Mesenchymal stem cell (in vitro differentiated cells and primary cell): ENCODE results near the gene YIPF4.
"Not testable (repeated sequence)": the region's sequence is repeated elsewhere in the genome, so short reads cannot be mapped to it uniquely, and the experiment has no call there.

ENCODE experiments used
- DNase-seq: peaks from one replicate; pipeline ENCODE4 v3.0.0-alpha.2; 2013
- H2AFZ ChIP-seq: one replicate; pipeline ENCODE4 v1.6.1; 2013; ENCODE audit warnings: low read depth, mild to moderate bottlenecking, control low read depth, inconsistent platforms, low read length, moderate library complexity
- H2AK5ac ChIP-seq: 2 replicates; pipeline ENCODE4 v1.6.1; 2013; ENCODE audit warnings: low read length, moderate library complexity, mild to moderate bottlenecking, inconsistent platforms; ENCODE audit not compliant: severe bottlenecking
- H2BK120ac ChIP-seq: one replicate; pipeline ENCODE4 v1.6.1; 2013; ENCODE audit warnings: low read depth, mild to moderate bottlenecking, inconsistent platforms, low read length, moderate library complexity
- H2BK12ac ChIP-seq, 2 experiments: one replicate each; pipeline ENCODE4 v1.6.1; 2013; ENCODE audit warnings: inconsistent platforms in 2 of 2, low read length in 2 of 2, mild to moderate bottlenecking in 2 of 2, moderate library complexity in 2 of 2, control low read depth in 1 of 2
- H2BK15ac ChIP-seq: one replicate; pipeline ENCODE4 v1.6.1; 2013; ENCODE audit warnings: mild to moderate bottlenecking, low read depth, inconsistent platforms; ENCODE audit not compliant: poor library complexity, severe bottlenecking
- H2BK5ac ChIP-seq: 2 replicates; pipeline ENCODE4 v1.6.1; 2013; ENCODE audit warnings: low read depth, mild to moderate bottlenecking, low read length, control low read depth, inconsistent platforms; ENCODE audit not compliant: poor library complexity, severe bottlenecking
- H3K14ac ChIP-seq, 2 experiments: one replicate each; pipeline ENCODE4 v1.6.1; 2013; ENCODE audit warnings: inconsistent platforms in 2 of 2, low read length in 2 of 2, control low read depth in 1 of 2, mild to moderate bottlenecking in 1 of 2, moderate library complexity in 1 of 2
- H3K18ac ChIP-seq, 2 experiments: one replicate each; pipeline ENCODE4 v1.6.1; 2013; ENCODE audit warnings: inconsistent platforms in 2 of 2, low read length in 2 of 2, control low read depth in 1 of 2, low read depth in 1 of 2, mild to moderate bottlenecking in 1 of 2
- H3K23ac ChIP-seq, 2 experiments: one replicate each; pipeline ENCODE4 v1.6.1; 2013; ENCODE audit warnings: inconsistent platforms in 2 of 2, low read length in 2 of 2, mild to moderate bottlenecking in 2 of 2, moderate library complexity in 2 of 2, control low read depth in 1 of 2
- H3K27ac ChIP-seq: 2 replicates; pipeline ENCODE4 v1.5.1; 2013; ENCODE audit warnings: mild to moderate bottlenecking, moderate library complexity, low read length, control low read depth, inconsistent platforms; ENCODE audit not compliant: poor library complexity, severe bottlenecking
- H3K27me3 ChIP-seq, 2 experiments: 2 replicates each; pipeline versions ENCODE4 v1.6.1 to v1.7.0; 2013; ENCODE audit warnings: low read length in 2 of 2, mild to moderate bottlenecking in 2 of 2, moderate library complexity in 2 of 2, control low read depth in 1 of 2, inconsistent platforms in 1 of 2; ENCODE audit not compliant: control insufficient read depth in 1 of 2, insufficient read depth in 1 of 2
- H3K36me3 ChIP-seq, 2 experiments: 2 replicates each; pipeline versions ENCODE4 v1.6.1 to v1.7.0; 2013; ENCODE audit warnings: low read length in 2 of 2, control low read depth in 1 of 2, inconsistent platforms in 1 of 2, low read depth in 1 of 2, mild to moderate bottlenecking in 1 of 2; ENCODE audit not compliant: insufficient read depth in 2 of 2, control insufficient read depth in 1 of 2
- H3K4ac ChIP-seq, 2 experiments: one replicate each; pipeline ENCODE4 v1.6.1; 2013; ENCODE audit warnings: inconsistent platforms in 2 of 2, low read length in 2 of 2, mild to moderate bottlenecking in 2 of 2, moderate library complexity in 2 of 2, control low read depth in 1 of 2, low read depth in 1 of 2
- H3K4me1 ChIP-seq: 2 replicates; pipeline ENCODE4 v1.6.1; 2013; ENCODE audit warnings: low read depth, low read length, control low read depth; ENCODE audit not compliant: control insufficient read depth, insufficient read depth
- H3K4me2 ChIP-seq: 2 replicates; pipeline ENCODE4 v1.6.1; 2013; ENCODE audit warnings: low read length, mild to moderate bottlenecking, inconsistent platforms; ENCODE audit not compliant: poor library complexity, severe bottlenecking
- H3K4me3 ChIP-seq, 2 experiments: 2 replicates each; pipeline versions ENCODE4 v1.5.1 to v1.7.0; 2013; ENCODE audit warnings: low read length in 2 of 2, mild to moderate bottlenecking in 2 of 2, control low read depth in 1 of 2, low read depth in 1 of 2; ENCODE audit not compliant: insufficient read depth in 1 of 2
- H3K79me1 ChIP-seq: replicated peaks from 2 replicates; pipeline ENCODE4 v1.6.1; 2013; ENCODE audit warnings: mild to moderate bottlenecking, control low read depth, low read length, inconsistent platforms; ENCODE audit not compliant: poor library complexity, severe bottlenecking
- H3K9ac ChIP-seq: 2 replicates; pipeline ENCODE4 v1.7.0; 2013; ENCODE audit warnings: mild to moderate bottlenecking, low read length, moderate library complexity
- H3K9me3 ChIP-seq: 2 replicates; pipeline ENCODE4 v1.7.0; 2013; ENCODE audit warnings: mild to moderate bottlenecking, low read length; ENCODE audit not compliant: control insufficient read depth
- H4K8ac ChIP-seq: one replicate; pipeline ENCODE4 v1.6.1; 2013; ENCODE audit warnings: inconsistent platforms, mild to moderate bottlenecking, low read length, moderate library complexity
- H4K91ac ChIP-seq: one replicate; pipeline ENCODE4 v1.6.1; 2013; ENCODE audit warnings: mild to moderate bottlenecking, low read length, inconsistent platforms
- WGBS: methylation state at CpG from one replicate; pipeline ENCODE4 v1.1.7; 2013; ENCODE audit warnings: mixed read lengths; 5-methylcytosine and 5-hydroxymethylcytosine counted together

The YIPF4 gene

GRCh38 chr2:32290000-32290339 is 12.3 kb downstream of the YIPF4 start:
- Histone ChIP-seq H3K9ac (no peak overlapping the region), H3K4me3 (no peak overlapping the region), H3K27me3 (no peaks in the 10 kb centered on the region), H2BK5ac (no peak overlapping the region), H3K18ac (no peak overlapping the region), H3K4me1 (peaks cover 5% of the 10 kb centered on the region), H3K23ac (no peak overlapping the region), H2AFZ (no peak overlapping the region), H2BK120ac (no peak overlapping the region), H3K79me1 (peaks cover 7% of the 10 kb centered on the region), H2AK5ac (no peak overlapping the region), H3K36me3 (peaks cover 11 to 20% of the 10 kb centered on the region in 2 experiments), H3K9me3 (no peaks in the 10 kb centered on the region), H2BK12ac (no peak overlapping the region), H3K4ac (no peak overlapping the region), H4K91ac (no peak overlapping the region), H3K14ac (no peak overlapping the region), H4K8ac (no peak overlapping the region), H3K4me2 (no peak overlapping the region), H3K27ac (no peak overlapping the region), H2BK15ac (no peak overlapping the region)
- no CpG with 5 or more reads among the region's 2 CpGs for WGBS
- no peak for DNase-seq

- Histone ChIP-seq H3K4me1 (peaks cover 5% of the 10 kb centered on the region), H2AFZ (no peak overlapping the region), H3K23ac (no peak overlapping the region), H3K18ac (no peak overlapping the region), H3K4ac (no peak overlapping the region), H3K4me3 (no peak overlapping the region), H2BK15ac (no peak overlapping the region), H3K4me2 (no peak overlapping the region), H4K91ac (no peak overlapping the region), H3K27ac (no peak overlapping the region), H4K8ac (no peak overlapping the region), H3K36me3 (peaks cover 16 to 34% of the 10 kb centered on the region in 2 experiments), H3K79me1 (peaks cover 3% of the 10 kb centered on the region), H3K9me3 (peaks cover 2% of the 10 kb centered on the region), H2BK5ac (no peak overlapping the region), H2AK5ac (no peak overlapping the region), H3K27me3 (no peaks in the 10 kb centered on the region), H2BK120ac (no peak overlapping the region), H3K14ac (no peak overlapping the region), H2BK12ac (no peak overlapping the region), H3K9ac (no peak overlapping the region)
- 82% methylated on average over 2 of the region's 2 CpGs for WGBS
- no peak for DNase-seq
Observed at GRCh38 chr2:32291746-32292145, 14.0 kb downstream of the YIPF4 start.

- not testable (repeated sequence) for H4K91ac ChIP-seq, H2BK12ac ChIP-seq, H3K9me3 ChIP-seq, H2BK15ac ChIP-seq, H3K27ac ChIP-seq, DNase-seq, H3K27me3 ChIP-seq, H3K23ac ChIP-seq, H3K14ac ChIP-seq, H3K9ac ChIP-seq, H3K4me2 ChIP-seq, H3K4ac ChIP-seq, H4K8ac ChIP-seq, H2AFZ ChIP-seq, H2AK5ac ChIP-seq, H3K79me1 ChIP-seq, H2BK120ac ChIP-seq, H3K4me1 ChIP-seq, H3K18ac ChIP-seq, H3K4me3 ChIP-seq, H2BK5ac ChIP-seq
- peaks cover 16 to 47% of the 10 kb centered on the region in 2 experiments for H3K36me3 ChIP-seq
- WGBS: 97% methylated on average over 7 of the region's 26 CpGs
Observed at GRCh38 chr2:32293493-32293892, 15.8 kb downstream of the YIPF4 start.

GRCh38 chr2:32293966-32294562 is 16.4 kb downstream of the YIPF4 start:
- not testable (repeated sequence) for H3K4ac ChIP-seq, H3K14ac ChIP-seq, H3K18ac ChIP-seq, H3K4me3 ChIP-seq, H3K4me1 ChIP-seq, H4K91ac ChIP-seq, H3K9ac ChIP-seq, H3K9me3 ChIP-seq, H3K27ac ChIP-seq, DNase-seq, H2AK5ac ChIP-seq, H2BK12ac ChIP-seq, H3K4me2 ChIP-seq, H2AFZ ChIP-seq, H3K23ac ChIP-seq, H3K79me1 ChIP-seq, H2BK5ac ChIP-seq, H2BK120ac ChIP-seq, H3K27me3 ChIP-seq, H2BK15ac ChIP-seq, H4K8ac ChIP-seq
- H3K36me3 ChIP-seq: peaks cover 16 to 49% of the 10 kb centered on the region in 2 experiments
- 96% methylated on average over 16 of the region's 43 CpGs for WGBS
